Kidney capillary endothelial cell (primary cell): ENCODE measurements around the gene ABCB10.
"Not testable (repeated sequence)": the region's sequence is repeated elsewhere in the genome, so short reads cannot be mapped to it uniquely, and the experiment has no call there.

ENCODE experiments used
- DNase-seq: peaks from one replicate; pipeline ENCODE4 v3.0.0-alpha.2; 2018; ENCODE audit warnings: low spot score

ABCB10 gene

DNA sequence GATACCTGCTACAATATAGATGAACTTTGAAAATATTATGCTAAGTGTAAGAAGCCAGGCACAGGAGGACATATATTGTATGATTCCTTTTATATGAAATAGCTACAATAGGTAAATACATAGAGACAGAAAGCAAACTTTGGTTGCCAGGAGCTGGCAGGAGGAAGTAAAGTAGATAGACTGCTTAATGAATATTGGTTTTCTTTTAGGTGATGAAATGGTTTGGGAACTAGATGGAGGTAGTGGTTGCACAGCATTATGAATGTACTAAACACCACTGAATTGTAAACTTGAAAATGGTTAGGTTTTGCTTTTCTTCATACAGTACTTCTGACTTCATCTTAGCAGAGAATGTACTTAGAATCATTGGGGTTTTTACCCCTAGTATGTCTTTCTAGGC, 21.5 kb downstream of the ABCB10 start:
- no peak for DNase-seq

- DNase-seq, result no peak
Measured at GRCh38 chr1:229535230-229535629, 23.3 kb downstream of the ABCB10 start.

GRCh38 chr1:229531326-229531725, 27.2 kb downstream of the ABCB10 start:
- no peak for DNase-seq

- no peak for DNase-seq
Measured at GRCh38 chr1:229529639-229530038, 28.9 kb downstream of the ABCB10 start.

DNA sequence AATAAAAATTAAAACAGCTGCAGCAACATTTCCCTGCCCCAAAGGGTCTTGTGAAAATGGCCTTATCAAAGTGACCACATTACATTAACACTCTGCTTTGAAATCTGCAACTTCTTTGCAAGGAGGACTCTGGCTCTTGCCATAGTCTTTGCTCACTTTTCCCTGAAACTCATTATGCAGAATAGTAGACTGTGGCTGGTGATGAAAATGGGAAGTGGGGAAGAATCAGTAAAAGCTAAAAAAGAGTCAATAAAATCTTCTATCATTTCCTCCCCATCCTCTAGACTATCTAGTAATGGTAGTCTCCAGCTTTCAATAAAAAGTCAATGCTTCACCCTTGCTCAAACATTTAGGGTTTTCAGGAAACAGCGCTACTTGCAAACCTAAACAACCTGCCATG, 31.8 kb downstream of the ABCB10 start:
- DNase-seq, result no peak

- no peak for DNase-seq
Measured at GRCh38 chr1:229523052-229523451, 35.5 kb downstream of the ABCB10 start.

DNA sequence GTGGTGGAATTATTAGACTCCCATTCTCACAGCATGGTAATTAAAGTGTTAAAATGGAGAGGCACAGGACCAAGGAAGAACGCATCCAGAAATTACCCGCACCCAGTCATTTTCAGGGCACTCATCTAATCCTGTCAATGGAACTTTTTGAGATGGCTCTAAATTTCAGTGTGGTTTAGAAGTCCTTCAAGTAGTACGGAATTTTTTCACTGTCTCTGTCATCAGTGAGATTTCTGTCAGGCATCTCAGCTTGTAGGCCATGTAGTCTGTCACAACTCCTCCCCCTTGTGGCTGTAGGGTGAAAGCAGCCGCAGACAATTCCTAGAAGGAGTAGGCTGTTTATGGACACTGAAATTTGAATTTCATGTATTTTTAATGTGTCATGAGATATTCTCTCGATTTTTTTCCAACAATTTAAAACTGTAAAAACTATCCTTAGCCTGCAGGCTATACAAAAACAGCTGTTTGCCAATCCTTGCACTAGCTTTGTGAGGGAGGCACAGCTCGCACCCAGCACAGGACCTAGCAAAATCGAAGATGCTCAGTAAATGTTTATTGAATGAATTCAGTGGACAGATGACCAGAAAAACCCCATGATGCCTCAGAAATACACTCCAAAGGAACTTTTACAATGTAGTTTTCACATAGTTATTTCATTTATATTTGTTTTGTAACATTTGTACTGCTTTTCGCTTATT, 43.8 kb downstream of the ABCB10 start:
- peak; percentile 62 for DNase-seq

DNA sequence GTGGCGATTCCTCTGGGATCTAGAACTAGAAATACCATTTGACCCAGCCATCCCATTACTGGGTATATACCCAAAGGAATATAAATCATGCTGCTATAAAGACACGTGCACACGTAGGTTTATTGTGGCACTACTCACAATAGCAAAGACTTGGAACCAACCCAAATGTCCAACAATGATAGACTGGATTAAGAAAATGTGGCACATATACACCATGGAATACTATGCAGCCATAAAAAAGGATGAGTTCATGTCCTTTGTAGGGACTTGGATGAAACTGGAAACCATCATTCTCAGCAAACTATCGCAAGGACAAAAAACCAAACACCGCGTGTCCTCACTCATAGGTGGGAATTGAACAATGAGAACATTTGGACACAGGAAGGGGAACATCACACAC, 46.9 kb downstream of the ABCB10 start:
- not testable (repeated sequence) for DNase-seq

DNA sequence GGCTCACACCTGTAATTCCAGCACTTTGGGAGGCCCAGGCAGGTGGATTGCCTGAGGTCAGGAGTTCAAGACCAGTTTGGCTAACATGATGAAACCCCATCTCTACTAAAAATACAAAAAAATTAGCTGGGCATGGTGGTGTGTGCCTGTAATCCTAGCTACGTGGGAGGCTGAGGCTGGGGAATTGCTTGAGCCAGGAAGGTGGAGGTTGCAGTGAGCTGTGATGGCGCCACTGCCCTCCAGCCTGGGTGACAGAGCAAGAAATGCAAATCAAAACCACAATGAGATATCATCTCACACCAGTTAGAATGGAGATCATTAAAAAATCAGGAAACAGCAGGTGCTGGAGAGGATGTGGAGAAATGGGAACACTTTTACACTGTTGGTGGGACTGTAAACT, 47.3 kb downstream of the ABCB10 start:
- DNase-seq, result not testable (repeated sequence)

- no peak for DNase-seq
Measured at GRCh38 chr1:229509576-229509975, 48.9 kb downstream of the ABCB10 start.

DNA sequence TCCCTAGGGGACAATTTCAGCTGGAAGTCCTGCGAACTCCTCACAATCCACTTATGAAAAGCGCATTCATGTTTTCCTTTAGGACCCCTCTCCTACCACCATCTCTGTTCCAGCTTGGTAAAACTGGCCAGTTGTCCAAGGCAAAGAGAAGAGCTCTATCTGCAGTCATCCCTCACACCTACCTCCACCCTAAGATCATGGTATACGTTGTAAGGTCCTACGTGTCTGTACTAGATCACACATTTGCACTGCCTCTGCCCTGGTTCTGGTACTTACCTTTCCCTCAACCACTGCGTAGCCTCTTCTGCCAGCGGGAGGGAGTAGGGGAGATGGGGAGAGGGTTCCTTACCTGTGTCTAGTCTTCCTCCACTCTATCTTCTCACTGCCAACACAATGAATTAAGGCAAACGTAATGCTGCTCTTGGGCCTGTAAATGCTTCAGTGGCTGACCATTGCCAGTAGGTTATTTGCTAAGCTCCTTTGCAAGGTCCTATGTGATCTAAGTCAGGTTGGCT, 49.6 kb downstream of the ABCB10 start:
- no peak for DNase-seq

GRCh38 chr1:229507951-229508822, 50.3 kb downstream of the ABCB10 start, which contains the start of gene NUP133:
Gene NUP133, minus strand, starts transcription at chr1:229508341. Its CDS starts 92 bp downstream, at chr1:229508249.
- DNase-seq, result peak; percentile 90

DNA sequence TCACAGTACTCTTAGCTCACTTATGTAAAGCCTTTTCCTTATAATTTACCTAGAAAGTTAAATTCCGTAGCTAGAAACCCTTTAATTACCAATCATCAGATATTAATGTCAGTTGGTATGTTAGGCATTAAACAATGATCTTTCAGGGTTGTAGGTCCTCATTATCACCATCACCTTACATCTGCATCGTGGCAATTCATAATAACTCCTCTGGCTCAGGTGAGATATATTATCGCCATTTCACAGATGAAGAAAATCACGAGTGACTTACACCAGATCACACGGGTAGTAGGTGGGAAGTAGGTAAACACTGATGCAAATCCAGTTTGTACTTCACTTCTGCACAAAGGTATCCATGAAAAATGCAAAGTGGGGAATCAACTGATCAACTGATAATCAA, 51.0 kb downstream of the ABCB10 start:
- no peak for DNase-seq

GRCh38 chr1:229506633-229507032, 51.9 kb downstream of the ABCB10 start:
- DNase-seq, result no peak

DNA sequence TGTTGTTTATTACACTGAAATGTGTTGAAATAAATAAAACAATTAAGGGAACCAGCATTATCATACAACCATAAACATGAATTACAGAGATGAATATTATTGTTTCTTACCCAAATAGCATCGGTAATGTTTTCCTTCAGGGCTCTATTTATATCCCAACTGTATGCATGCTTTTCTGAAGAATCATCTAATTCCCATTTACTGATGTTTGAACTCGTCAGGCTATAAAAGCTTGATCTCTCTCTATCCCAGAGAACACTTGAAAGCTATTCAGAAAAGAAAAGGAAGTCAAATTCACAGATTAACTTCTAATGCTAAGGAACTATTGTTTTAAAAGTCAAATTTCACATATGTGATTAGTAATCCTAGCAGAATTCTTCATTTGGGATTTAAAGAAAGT, 62.7 kb downstream of the ABCB10 start:
- DNase-seq, result no peak

DNA sequence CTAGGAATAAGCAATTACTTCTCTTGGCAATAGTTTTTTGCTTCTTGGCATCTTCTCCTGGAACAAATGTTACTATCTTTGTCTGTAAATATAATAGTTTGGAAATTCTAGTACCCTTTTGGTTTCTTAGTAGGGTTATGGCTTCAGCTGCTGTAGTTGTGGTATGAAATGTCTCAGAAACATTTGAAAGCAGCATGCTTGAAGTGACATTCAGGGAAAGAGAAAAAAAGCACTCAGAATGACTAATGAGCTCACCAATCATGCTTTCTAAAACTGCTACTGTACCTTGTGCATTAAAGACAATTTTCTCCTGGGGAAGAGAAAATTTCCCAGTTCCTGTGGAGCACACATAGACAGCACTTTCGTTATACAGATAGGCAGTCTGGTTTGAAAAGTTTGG, 71.3 kb downstream of the ABCB10 start:
- DNase-seq, result no peak

DNA sequence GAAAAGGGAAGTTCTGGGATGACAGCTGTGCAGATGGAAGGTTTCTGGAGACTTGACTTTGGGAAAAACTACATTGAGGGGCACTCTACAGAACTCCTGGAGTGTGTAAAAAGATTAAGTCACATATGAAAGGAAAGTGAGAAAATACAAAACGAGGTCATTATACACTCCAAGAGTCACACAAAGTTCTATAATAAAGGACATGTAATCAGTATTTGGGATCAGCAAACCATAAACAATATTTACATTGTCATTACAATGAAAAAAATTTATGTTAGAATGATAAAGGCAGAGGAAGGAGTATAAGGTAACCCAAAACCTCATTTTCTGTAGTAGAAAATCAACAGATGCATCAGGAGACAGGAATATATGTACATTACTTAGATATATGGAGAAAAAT, 73.2 kb downstream of the ABCB10 start:
- DNase-seq, result no peak

GRCh38 chr1:229482511-229482910, 76.0 kb downstream of the ABCB10 start:
- DNase-seq, result no peak

- DNase-seq, result no peak
Measured at GRCh38 chr1:229480495-229480894, 78.0 kb downstream of the ABCB10 start.

GRCh38 chr1:229479660-229480399, 78.7 kb downstream of the ABCB10 start:
- no peak for DNase-seq

DNA sequence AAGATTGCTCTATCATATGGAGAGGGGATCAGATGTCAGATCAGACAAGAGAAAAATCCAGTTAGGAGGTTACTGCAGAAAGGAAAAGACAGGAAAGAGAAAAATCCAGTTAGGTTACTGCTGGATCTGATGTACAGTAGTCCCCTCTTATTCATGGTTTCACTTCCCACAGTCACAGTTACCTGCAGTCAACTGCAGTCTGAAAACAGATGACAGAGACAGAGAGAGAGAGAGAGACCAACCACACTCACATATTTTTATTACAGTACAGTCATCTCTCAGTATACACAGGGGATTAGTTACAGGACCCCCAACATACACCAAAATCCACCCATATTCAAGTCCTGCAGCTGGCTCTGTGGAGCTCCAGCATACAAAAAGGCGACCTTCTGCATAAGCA, 79.7 kb downstream of the ABCB10 start:
- DNase-seq, result no peak

DNA sequence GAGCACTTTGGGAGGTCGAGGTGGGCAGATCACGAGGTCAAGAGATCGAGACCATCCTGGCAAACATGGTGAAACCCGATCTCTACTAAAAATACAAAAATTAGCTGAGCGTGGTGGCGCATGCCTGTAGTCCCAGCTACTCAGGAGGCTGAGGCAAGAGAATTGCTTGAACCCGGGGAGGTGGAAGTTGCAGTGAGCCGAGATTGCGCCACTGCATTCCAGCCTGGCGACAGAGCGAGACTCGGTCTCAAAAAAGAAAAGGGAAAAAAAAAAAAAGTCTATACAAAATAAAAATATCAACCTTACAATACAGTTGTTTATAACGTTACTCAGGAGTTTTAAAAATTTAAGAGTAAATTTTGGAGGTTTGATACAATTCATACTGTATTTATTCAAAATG, 82.6 kb downstream of the ABCB10 start:
- DNase-seq, result not testable (repeated sequence)
